H9 (cell line): Measurements from ENCODE around the gene MYRF. TPM values are rescaled to one million over a fixed set of nuclear protein-coding genes. Genes with fewer than 3 reads are reported as not detected.

Experiments
- DNase-seq: peaks from one replicate; pipeline ENCODE4 v3.0.0-alpha.2; 2017
- H2AFZ ChIP-seq: one replicate; pipeline ENCODE4 v1.6.1; 2013; ENCODE audit warnings: mild to moderate bottlenecking, low read length, control low read depth, moderate library complexity
- H2AK5ac ChIP-seq: 2 replicates; pipeline ENCODE4 v1.6.1; 2013; ENCODE audit warnings: low read length, control low read depth, mixed read lengths; ENCODE audit not compliant: insufficient read length
- H2BK120ac ChIP-seq: one replicate; pipeline ENCODE4 v1.6.1; 2013; ENCODE audit warnings: low read depth, mild to moderate bottlenecking, low read length, control low read depth, inconsistent platforms; ENCODE audit not compliant: poor library complexity, severe bottlenecking
- H2BK12ac ChIP-seq: 2 replicates; pipeline ENCODE4 v1.6.1; 2013; ENCODE audit warnings: low read length, control low read depth, mixed read lengths, low read depth; ENCODE audit not compliant: insufficient read length
- H2BK15ac ChIP-seq: 2 replicates; pipeline ENCODE4 v1.6.1; 2013; ENCODE audit warnings: low read depth, low read length, control low read depth
- H2BK20ac ChIP-seq: one replicate; pipeline ENCODE4 v1.6.1; 2013; ENCODE audit warnings: low read depth, mild to moderate bottlenecking, low read length, control low read depth, inconsistent platforms; ENCODE audit not compliant: poor library complexity, severe bottlenecking
- H2BK5ac ChIP-seq: 2 replicates; pipeline ENCODE4 v1.6.1; 2013; ENCODE audit warnings: low read length, control low read depth, mixed read lengths; ENCODE audit not compliant: insufficient read length
- H3K14ac ChIP-seq: 2 replicates; pipeline ENCODE4 v1.6.1; 2013; ENCODE audit warnings: low read length, control low read depth; ENCODE audit not compliant: insufficient read depth
- H3K18ac ChIP-seq: 2 replicates; pipeline ENCODE4 v1.6.1; 2013; ENCODE audit warnings: low read depth, mild to moderate bottlenecking, mixed read lengths, low read length, control low read depth; ENCODE audit not compliant: insufficient read length
- H3K23ac ChIP-seq: 2 replicates; pipeline ENCODE4 v1.6.1; 2013; ENCODE audit warnings: low read length, control low read depth, mixed read lengths, low read depth; ENCODE audit not compliant: insufficient read length
- H3K23me2 ChIP-seq: 2 replicates; pipeline ENCODE4 v1.6.1; 2013; ENCODE audit warnings: low read depth, mild to moderate bottlenecking, mixed read lengths, low read length, control low read depth; ENCODE audit not compliant: insufficient read length, poor library complexity, severe bottlenecking
- H3K27ac ChIP-seq: 2 replicates; pipeline ENCODE4 v1.5.1; 2013; ENCODE audit warnings: low read length, control low read depth, mixed read lengths, low read depth; ENCODE audit not compliant: insufficient read length
- H3K27me3 ChIP-seq: 2 replicates; pipeline ENCODE4 v1.6.1; 2013; ENCODE audit warnings: low read length, control low read depth, inconsistent platforms; ENCODE audit not compliant: insufficient read depth
- H3K4ac ChIP-seq: 2 replicates; pipeline ENCODE4 v1.6.1; 2013; ENCODE audit warnings: low read depth, mild to moderate bottlenecking, control low read depth, inconsistent platforms, low read length, moderate library complexity
- H3K4me1 ChIP-seq: 2 replicates; pipeline ENCODE4 v1.6.1; 2013; ENCODE audit warnings: low read length, control low read depth, inconsistent platforms; ENCODE audit not compliant: insufficient read depth
- H3K4me2 ChIP-seq: 2 replicates; pipeline ENCODE4 v1.6.1; 2013; ENCODE audit warnings: low read length, control low read depth, mixed read lengths; ENCODE audit not compliant: insufficient read length, insufficient read depth
- H3K56ac ChIP-seq: 2 replicates; pipeline ENCODE4 v1.6.1; 2013; ENCODE audit warnings: low read depth, mild to moderate bottlenecking, mixed read lengths, low read length, control low read depth; ENCODE audit not compliant: insufficient read length
- H3K79me1 ChIP-seq: 2 replicates; pipeline ENCODE4 v1.6.1; 2013; ENCODE audit warnings: low read depth, mild to moderate bottlenecking, moderate library complexity, low read length, control low read depth, inconsistent platforms; ENCODE audit not compliant: insufficient read depth, poor library complexity, severe bottlenecking
- H3K79me2 ChIP-seq: 2 replicates; pipeline ENCODE4 v1.6.1; 2013; ENCODE audit warnings: low read length, control low read depth, inconsistent platforms; ENCODE audit not compliant: insufficient read depth
- H3K9ac ChIP-seq: 2 replicates; pipeline ENCODE4 v1.6.1; 2013; ENCODE audit warnings: low read length, control low read depth, mixed read lengths; ENCODE audit not compliant: insufficient read length; ENCODE audit errors: extremely low read depth
- H3K9me3 ChIP-seq: one replicate; pipeline ENCODE4 v1.6.1; 2013; ENCODE audit warnings: low read depth, low read length, inconsistent platforms; ENCODE audit not compliant: control insufficient read depth
- H3T11ph ChIP-seq: one replicate; pipeline ENCODE4 v1.6.1; 2013; ENCODE audit warnings: mild to moderate bottlenecking, low read length, control low read depth, inconsistent platforms
- H4K20me1 ChIP-seq: one replicate; pipeline ENCODE4 v1.6.1; 2013; ENCODE audit not compliant: control insufficient read depth, insufficient read length, insufficient read depth
- H4K5ac ChIP-seq: 2 replicates; pipeline ENCODE4 v1.6.1; 2013; ENCODE audit warnings: low read depth, mild to moderate bottlenecking, mixed read lengths, low read length, control low read depth; ENCODE audit not compliant: insufficient read length
- H4K8ac ChIP-seq: replicated peaks from 2 replicates; pipeline ENCODE4 v1.6.1; 2013; ENCODE audit warnings: low read length, control low read depth, mixed read lengths, low read depth; ENCODE audit not compliant: insufficient read length
- H4K91ac ChIP-seq: 2 replicates; pipeline ENCODE4 v1.6.1; 2013; ENCODE audit warnings: low read depth, mild to moderate bottlenecking, moderate library complexity, mixed read lengths, low read length, control low read depth; ENCODE audit not compliant: insufficient read length
- H3K27ac Mint-ChIP-seq, 3 experiments: 2 replicates in 2 of 3; 3 replicates in 1 of 3; pipeline ENCODE4 v1.8.0; 2020 to 2021; ENCODE audit warnings: mixed read lengths in 3 of 3, mild to moderate bottlenecking in 1 of 3, moderate library complexity in 1 of 3
- H3K27me3 Mint-ChIP-seq: 2 replicates; pipeline ENCODE4 v1.8.0; 2021; ENCODE audit warnings: low read depth, mild to moderate bottlenecking, moderate library complexity, mixed read lengths
- H3K36me3 Mint-ChIP-seq, 3 experiments: 2 replicates in 2 of 3; 3 replicates in 1 of 3; pipeline ENCODE4 v1.8.0; 2020 to 2021; ENCODE audit warnings: low read depth in 3 of 3, mixed read lengths in 3 of 3; ENCODE audit not compliant: insufficient read depth in 1 of 3
- H3K4me1 Mint-ChIP-seq, 2 experiments: 2 replicates each; pipeline ENCODE4 v1.8.0; 2020; ENCODE audit warnings: mixed read lengths in 2 of 2
- H3K4me3 Mint-ChIP-seq, 2 experiments: 2 replicates in 1 of 2; 3 replicates in 1 of 2; pipeline ENCODE4 v1.8.0; 2020 to 2021; ENCODE audit warnings: mild to moderate bottlenecking in 2 of 2, mixed read lengths in 2 of 2, moderate library complexity in 1 of 2
- H3K9me3 Mint-ChIP-seq, 2 experiments: 2 replicates in 1 of 2; 3 replicates in 1 of 2; pipeline ENCODE4 v1.8.0; 2020; ENCODE audit warnings: mild to moderate bottlenecking in 2 of 2, mixed read lengths in 2 of 2, moderate library complexity in 1 of 2
- CTCF ChIP-seq: fragments of 200-600 bp; sonication (generic); conservative IDR thresholded peaks from 3 replicates; pipeline ENCODE4 v1.8.0; 2021; ENCODE audit warnings: antibody characterized with exemption, mild to moderate bottlenecking
- WGBS: extraction: QIAGEN DNeasy Blood & Tissue Kit; methylation state at CpG from one replicate; pipeline ENCODE4 v1.1.7; 2013; ENCODE audit warnings: missing lambda C conversion rate, low lambda C conversion rate, mixed read lengths; ENCODE audit not compliant: insufficient read length; ENCODE audit errors: extremely low coverage; 5-methylcytosine and 5-hydroxymethylcytosine counted together
- total RNA-seq: library from RNA; stranded (reverse); gene quantifications from 2 replicates; pipeline ENCODE4 v1.2.1, GENCODE V29; 2021

The MYRF gene
- total RNA-seq, 1 experiment from 2014 or later: 13.9 TPM

- H3K9me3 Mint-ChIP-seq: no peaks in the 10 kb centered on the region; a peak in 2 of 5 replicates
- Histone ChIP-seq H2BK20ac (no peak overlapping the region), H3K23ac (no peak overlapping the region), H3K27ac (no peak overlapping the region), H2BK12ac (no peak overlapping the region), H4K8ac (no peak overlapping the region), H3K4me1 (no peaks in the 10 kb centered on the region), H2AK5ac (no peak overlapping the region), H3K18ac (no peak overlapping the region), H2BK120ac (no peak overlapping the region), H3K9me3 (no peaks in the 10 kb centered on the region), H3K56ac (no peak overlapping the region), H3K23me2 (no peaks in the 10 kb centered on the region), H4K5ac (no peak overlapping the region), H3K4me2 (no peak overlapping the region), H2AFZ (no peak overlapping the region), H3K9ac (no peak overlapping the region), H4K20me1 (no peaks in the 10 kb centered on the region), H3K79me1 (no peaks in the 10 kb centered on the region), H2BK5ac (no peak overlapping the region), H4K91ac (no peak overlapping the region), H3T11ph (no peak overlapping the region), H3K27me3 (no peaks in the 10 kb centered on the region), H3K4ac (no peak overlapping the region), H3K14ac (no peak overlapping the region), H3K79me2 (no peaks in the 10 kb centered on the region), H2BK15ac (no peak overlapping the region)
- no peak for TF ChIP-seq CTCF
- H3K27ac Mint-ChIP-seq: no peak overlapping the region; a peak in 1 of 7 replicates
- no CpG with 5 or more reads among the region's 20 CpGs for WGBS
- peaks cover 14 to 26% of the 10 kb centered on the region in 2 experiments for H3K4me1 Mint-ChIP-seq
- peaks cover under 1% of the 10 kb centered on the region; the same call in 1 of the 2 replicates for H3K27me3 Mint-ChIP-seq
- peaks cover 8 to 21% (median 8%) of the 10 kb centered on the region in 3 experiments; a peak in 5 of 7 replicates for H3K36me3 Mint-ChIP-seq
- no peak for DNase-seq
- no peak overlapping the region for H3K4me3 Mint-ChIP-seq
Measured at GRCh38 chr11:61744181-61744580, 8.3 kb upstream of the MYRF start.
